HepG2 (cell line): Measurements from ENCODE around the gene PIK3CB. TPM values are rescaled to one million over a fixed set of nuclear protein-coding genes. Genes with fewer than 3 reads are reported as not detected.

Source experiments
- ARID2 ChIP-seq: sonication (generic); formaldehyde crosslinking; IDR thresholded peaks from 2 replicates; pipeline ENCODE4 v1.8.1; 2022; ENCODE audit warnings: mild to moderate bottlenecking, missing genetic modification reagents, borderline replicate concordance
- GPN1 ChIP-seq: sonication (generic); formaldehyde crosslinking; IDR thresholded peaks from 2 replicates; pipeline ENCODE4 v1.5.1; 2020; ENCODE audit warnings: missing genetic modification reagents, borderline replicate concordance
- GZF1 ChIP-seq: sonication (generic); formaldehyde crosslinking; IDR thresholded peaks from 2 replicates; pipeline ENCODE4 v1.5.1; 2020; ENCODE audit warnings: mild to moderate bottlenecking, missing genetic modification reagents
- HMG20B ChIP-seq: conservative IDR thresholded peaks from 2 replicates; pipeline ENCODE4 v1.6.1; 2016; ENCODE audit warnings: missing genetic modification reagents, missing compliant biosample characterization
- IRF9 ChIP-seq: sonication (generic); formaldehyde crosslinking; IDR thresholded peaks from 2 replicates; pipeline ENCODE4 v1.8.0; 2022; ENCODE audit warnings: missing genetic modification reagents, mild to moderate bottlenecking, borderline replicate concordance
- KAT7 ChIP-seq: IDR thresholded peaks from 2 replicates; pipeline ENCODE4 v1.6.1; 2018; ENCODE audit warnings: borderline replicate concordance, missing compliant biosample characterization
- KDM6A ChIP-seq: IDR thresholded peaks from 2 replicates; pipeline ENCODE4 v1.6.1; 2016; ENCODE audit warnings: low read depth
- TMF1 ChIP-seq: sonication (generic); formaldehyde crosslinking; IDR thresholded peaks from 2 replicates; pipeline ENCODE4 v1.8.1; 2022; ENCODE audit warnings: low read depth, missing genetic modification reagents
- WIZ ChIP-seq: sonication (generic); formaldehyde crosslinking; IDR thresholded peaks from 2 replicates; pipeline ENCODE4 v1.5.1; 2020; ENCODE audit warnings: mild to moderate bottlenecking, missing genetic modification reagents
- ZBED4 ChIP-seq: sonication (generic); formaldehyde crosslinking; IDR thresholded peaks from 2 replicates; pipeline ENCODE4 v1.4.0; 2020; ENCODE audit warnings: missing genetic modification reagents, borderline replicate concordance
- ZBTB2 ChIP-seq: sonication (generic); formaldehyde crosslinking; IDR thresholded peaks from 2 replicates; pipeline ENCODE4 v1.8.0; 2022; ENCODE audit warnings: low read depth, missing genetic modification reagents
- ZNF101 ChIP-seq: sonication (generic); formaldehyde crosslinking; IDR thresholded peaks from 2 replicates; pipeline ENCODE4 v1.4.0; 2020; ENCODE audit warnings: mild to moderate bottlenecking, low read depth, missing genetic modification reagents, borderline replicate concordance
- ZNF230 ChIP-seq: sonication (generic); formaldehyde crosslinking; IDR thresholded peaks from 2 replicates; pipeline ENCODE4 v1.4.0; 2020; ENCODE audit warnings: mild to moderate bottlenecking, missing genetic modification reagents
- ZNF276 ChIP-seq: sonication (generic); formaldehyde crosslinking; IDR thresholded peaks from 2 replicates; pipeline ENCODE4 v1.4.0; 2020; ENCODE audit warnings: mild to moderate bottlenecking, low read depth, missing genetic modification reagents
- ZNF317 ChIP-seq: sonication (generic); formaldehyde crosslinking; IDR thresholded peaks from 2 replicates; pipeline ENCODE4 v1.5.0; 2020; ENCODE audit warnings: mild to moderate bottlenecking, missing genetic modification reagents
- ZNF615 ChIP-seq: sonication (generic); formaldehyde crosslinking; IDR thresholded peaks from 2 replicates; pipeline ENCODE4 v1.5.0; 2020; ENCODE audit warnings: mild to moderate bottlenecking, missing genetic modification reagents, borderline replicate concordance
- ZNF777 ChIP-seq: sonication (generic); formaldehyde crosslinking; IDR thresholded peaks from 2 replicates; pipeline ENCODE4 v1.4.0; 2020; ENCODE audit warnings: missing genetic modification reagents
- ZNF883 ChIP-seq: sonication (generic); formaldehyde crosslinking; IDR thresholded peaks from 2 replicates; pipeline ENCODE4 v1.5.1; 2020; ENCODE audit warnings: mild to moderate bottlenecking, missing genetic modification reagents; ENCODE audit errors: not compliant biosample characterization
- polyA plus RNA-seq, 8 experiments: library from polyadenylated mRNA; depleted of rRNA in 3 of 8; stranded (reverse) in 7 of 8; unstranded in 1 of 8; fragments of >200 nt; fragmentation: Illumina TruSeq in 4 of 8; extraction: Trizol in 4 of 8; gene quantifications; 2 replicates each; pipeline versions ENCODE4 v1.2.1 to v1.2.3, GENCODE V29; 2011 to 2016; ENCODE audit warnings: low read depth in 4 of 8, missing spikeins in 1 of 8, mixed read lengths in 1 of 8; ENCODE audit not compliant: insufficient read depth in 1 of 8
- total RNA-seq, 5 experiments: library from RNA; depleted of rRNA; stranded (reverse); fragments of >200 nt; fragmentation: Illumina TruSeq; extraction: Trizol; gene quantifications; 2 replicates each; pipeline ENCODE4 v1.2.3, GENCODE V29; 2016; ENCODE audit warnings: low read depth in 1 of 5
- TF ChIP-seq, protein P1 (sequence below): sonication (generic); formaldehyde crosslinking; IDR thresholded peaks from 2 replicates; pipeline ENCODE4 v1.4.0; 2020; ENCODE audit warnings: mild to moderate bottlenecking, missing genetic modification reagents

Gene PIK3CB
- total and polyA plus RNA-seq, 2 of the 13 experiments (the other 11 are each of a cell fraction or from before 2014, with no cell fraction given), result 6.6 to 18.7 TPM

GRCh38 chr3:138833899-138834595, 681 bp downstream of the PIK3CB start (continued):
- no peak for TF ChIP-seq ZBTB2 (CRISPR knock-in tag)
- no peak for TF ChIP-seq ZNF101
- TF ChIP-seq WIZ (CRISPR knock-in tag), result no peak
- TF ChIP-seq IRF9 (CRISPR knock-in tag), result no peak
- no peak for TF ChIP-seq ZNF230 (CRISPR knock-in tag)
- no peak for TF ChIP-seq ARID2 (CRISPR knock-in tag)
- peak; percentile 29 for TF ChIP-seq ZNF883 (CRISPR knock-in tag)
- TF ChIP-seq ZNF615 (CRISPR knock-in tag), result no peak
- TF ChIP-seq HMG20B (CRISPR knock-in tag), result 0 out of 2 replicates have a peak, but pooled peaks have one; percentile 28
- no peak for TF ChIP-seq GZF1
- TF ChIP-seq TMF1 (CRISPR knock-in tag), result no peak
- TF ChIP-seq KDM6A (CRISPR knock-in tag), result no peak
- peak; percentile 44; the same call in 1 of the 2 replicates for TF ChIP-seq ZBED4 (CRISPR knock-in tag)
- peak; percentile 35 for TF ChIP-seq ZNF317
- TF ChIP-seq KAT7 (CRISPR knock-in tag), result no peak
- no peak for TF ChIP-seq GPN1
- TF ChIP-seq, protein P1, sequence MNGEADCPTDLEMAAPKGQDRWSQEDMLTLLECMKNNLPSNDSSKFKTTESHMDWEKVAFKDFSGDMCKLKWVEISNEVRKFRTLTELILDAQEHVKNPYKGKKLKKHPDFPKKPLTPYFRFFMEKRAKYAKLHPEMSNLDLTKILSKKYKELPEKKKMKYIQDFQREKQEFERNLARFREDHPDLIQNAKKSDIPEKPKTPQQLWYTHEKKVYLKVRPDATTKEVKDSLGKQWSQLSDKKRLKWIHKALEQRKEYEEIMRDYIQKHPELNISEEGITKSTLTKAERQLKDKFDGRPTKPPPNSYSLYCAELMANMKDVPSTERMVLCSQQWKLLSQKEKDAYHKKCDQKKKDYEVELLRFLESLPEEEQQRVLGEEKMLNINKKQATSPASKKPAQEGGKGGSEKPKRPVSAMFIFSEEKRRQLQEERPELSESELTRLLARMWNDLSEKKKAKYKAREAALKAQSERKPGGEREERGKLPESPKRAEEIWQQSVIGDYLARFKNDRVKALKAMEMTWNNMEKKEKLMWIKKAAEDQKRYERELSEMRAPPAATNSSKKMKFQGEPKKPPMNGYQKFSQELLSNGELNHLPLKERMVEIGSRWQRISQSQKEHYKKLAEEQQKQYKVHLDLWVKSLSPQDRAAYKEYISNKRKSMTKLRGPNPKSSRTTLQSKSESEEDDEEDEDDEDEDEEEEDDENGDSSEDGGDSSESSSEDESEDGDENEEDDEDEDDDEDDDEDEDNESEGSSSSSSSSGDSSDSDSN (CRISPR knock-in tag), result peak; percentile 79; the same call in 1 of the 2 replicates
- TF ChIP-seq ZNF276 (CRISPR knock-in tag), result no peak
- TF ChIP-seq ZNF777, result no peak
